ENCODE results near the gene TRAF3. TPM values are rescaled to one million over a fixed set of nuclear protein-coding genes. Genes with fewer than 3 reads are reported as not detected.

The TRAF3 gene
- total RNA-seq, 1 donor from 2014 or later = 35.3 TPM

- Histone ChIP-seq H3K4me3 (ENCODE audit: low read depth, low read length) (no peak overlapping the region), H3K27me3 (ENCODE audit: control insufficient read depth, insufficient read depth, low read length) (no peaks in the 10 kb centered on the region), H3K36me3 (ENCODE audit: control insufficient read depth, insufficient read depth, low read length) (no peaks in the 10 kb centered on the region)
- no peak for DNase-seq (ENCODE audit: low read depth)
- FAIRE-seq = no peak
- TF ChIP-seq CTCF (IDR thresholded peaks at IDR 0.05; ENCODE audit: insufficient read depth, low read length, severe bottlenecking) = no peak
Observed at GRCh38 chr14:102772781-102773570, 4.3 kb upstream of the TRAF3 start.

DNA sequence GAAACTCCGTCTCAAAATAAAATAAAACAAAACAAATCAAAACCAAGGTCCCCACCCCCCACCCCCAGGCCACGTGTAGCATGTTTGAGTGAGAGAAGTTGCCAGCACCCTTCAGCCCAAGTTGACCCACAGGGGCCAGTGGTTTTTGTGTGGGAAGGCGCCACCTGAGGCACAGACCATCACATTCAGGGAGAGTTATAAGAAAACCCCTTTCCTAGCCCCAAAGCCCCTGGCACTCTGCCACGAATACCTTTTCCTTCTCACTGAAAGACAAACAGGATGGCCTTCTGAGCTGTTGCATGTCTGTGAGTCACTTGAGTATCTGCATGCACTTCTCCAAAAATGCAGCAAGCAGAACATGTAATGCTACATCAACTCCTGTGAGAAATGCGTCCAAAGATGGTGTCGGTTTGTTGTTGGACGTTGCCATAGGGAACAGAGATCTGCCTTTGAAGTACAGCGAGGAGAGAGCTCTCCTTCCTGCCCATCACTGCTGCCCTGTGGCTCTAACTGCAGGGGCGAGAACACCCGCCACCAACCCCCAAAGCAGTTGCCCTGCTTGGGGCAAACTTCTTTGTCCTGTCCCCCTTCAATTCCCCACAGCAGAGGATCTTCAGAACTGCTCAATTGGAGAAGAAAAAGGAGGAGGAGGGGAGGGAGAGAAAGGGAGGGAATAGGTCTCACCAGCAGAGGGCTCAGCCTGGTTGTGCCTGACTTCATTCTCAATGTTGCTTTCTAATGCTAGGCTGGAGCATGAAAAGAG lies 2.7 kb upstream of the TRAF3 start:
- Histone ChIP-seq H3K36me3 (ENCODE audit: control insufficient read depth, insufficient read depth, low read length) (no peaks in the 10 kb centered on the region), H3K4me3 (ENCODE audit: low read depth, low read length) (no peak overlapping the region), H3K27me3 (ENCODE audit: control insufficient read depth, insufficient read depth, low read length) (no peaks in the 10 kb centered on the region)
- DNase-seq (ENCODE audit: low read depth) = peak; percentile 75
- TF ChIP-seq CTCF (IDR thresholded peaks at IDR 0.05; ENCODE audit: insufficient read depth, low read length, severe bottlenecking) = peak; percentile 89
- peak; percentile 94 for FAIRE-seq

- H3K36me3 ChIP-seq (ENCODE audit: control insufficient read depth, insufficient read depth, low read length) = no peaks in the 10 kb centered on the region
- no peaks in the 10 kb centered on the region for H3K27me3 ChIP-seq (ENCODE audit: control insufficient read depth, insufficient read depth, low read length)
- H3K4me3 ChIP-seq (ENCODE audit: low read depth, low read length) = no peak overlapping the region
- TF ChIP-seq CTCF (IDR thresholded peaks at IDR 0.05; ENCODE audit: insufficient read depth, low read length, severe bottlenecking) = no peak
- FAIRE-seq (no peak), DNase-seq (ENCODE audit: low read depth) (peak; percentile 62)
Observed at GRCh38 chr14:102775855-102776760, 1.1 kb upstream of the TRAF3 start.

- FAIRE-seq (no peak), DNase-seq (ENCODE audit: low read depth) (no peak)
- Histone ChIP-seq H3K4me3 (ENCODE audit: low read depth, low read length) (peak overlapping the region; percentile 48), H3K27me3 (ENCODE audit: control insufficient read depth, insufficient read depth, low read length) (no peaks in the 10 kb centered on the region), H3K36me3 (ENCODE audit: control insufficient read depth, insufficient read depth, low read length) (no peaks in the 10 kb centered on the region)
- no peak for TF ChIP-seq CTCF (IDR thresholded peaks at IDR 0.05; ENCODE audit: insufficient read depth, low read length, severe bottlenecking)
Observed at GRCh38 chr14:102777711-102778337, 575 bp downstream of the TRAF3 start.

DNA sequence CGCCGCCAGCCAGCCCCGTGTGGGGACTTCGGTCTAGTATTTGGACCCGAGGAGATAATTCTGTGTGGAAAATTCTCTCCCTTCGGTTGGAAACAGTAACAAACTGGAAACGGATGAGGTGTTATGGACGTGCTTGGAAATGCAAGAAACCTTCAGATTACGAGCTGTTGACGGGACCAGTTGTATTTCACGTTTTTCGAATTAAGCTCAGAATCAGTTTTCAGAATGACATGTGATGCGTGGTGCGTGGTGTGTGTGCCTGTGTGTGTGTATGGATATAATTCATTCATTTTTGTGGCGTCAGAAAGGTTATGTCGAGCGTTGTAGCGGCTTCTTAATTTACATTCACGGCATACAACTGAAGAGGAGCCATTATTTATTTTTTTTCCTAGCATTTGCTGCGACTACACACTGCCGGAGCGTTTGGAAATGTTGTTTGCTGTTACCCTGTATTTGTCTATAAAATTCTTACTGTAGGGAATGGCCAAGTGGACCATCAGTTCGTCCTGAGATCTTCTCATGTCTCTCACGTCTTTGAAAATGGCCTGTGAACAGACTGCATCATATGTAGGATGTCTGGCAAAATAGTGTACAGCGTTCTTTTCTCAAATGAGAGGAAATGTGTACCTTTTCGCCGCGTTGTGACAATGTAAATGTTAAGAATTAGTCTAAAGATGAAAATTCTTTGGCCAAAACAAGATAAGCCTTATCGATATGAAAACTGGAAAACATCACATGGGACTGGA lies 1.3 kb downstream of the TRAF3 start:
- no peak for TF ChIP-seq CTCF (IDR thresholded peaks at IDR 0.05; ENCODE audit: insufficient read depth, low read length, severe bottlenecking)
- Histone ChIP-seq H3K36me3 (ENCODE audit: control insufficient read depth, insufficient read depth, low read length) (no peaks in the 10 kb centered on the region), H3K4me3 (ENCODE audit: low read depth, low read length) (peak overlapping the region; percentile 48), H3K27me3 (ENCODE audit: control insufficient read depth, insufficient read depth, low read length) (no peaks in the 10 kb centered on the region)
- DNase-seq (ENCODE audit: low read depth) (peak; percentile 22), FAIRE-seq (no peak)
